Astrocyte of the cerebellum (primary cell): ENCODE data around the gene DCANP1.
A peak's percentile ranks its signal among the peaks of the same experiment; 100 is the strongest.

Experiments used
- DNase-seq: peaks from one replicate; pipeline ENCODE4 v3.0.0-alpha.2; 2011; ENCODE audit warnings: low read depth
- H3K4me3 ChIP-seq: 2 replicates; pipeline ENCODE4 v1.5.1; 2011; ENCODE audit warnings: mild to moderate bottlenecking, low read depth, low read length, moderate library complexity
- in situ Hi-C: cut with HindIII; loops from 2 replicates; pipeline ENCODE4 v1.10.0; 2017; ENCODE audit warnings: low sequenced_read_pairs
- TF ChIP-seq, protein P1 (sequence below): IDR thresholded peaks from 2 replicates; pipeline ENCODE4 v1.5.1; 2012; ENCODE audit warnings: low read length, low read depth, moderate library complexity, mild to moderate bottlenecking; ENCODE audit errors: missing control alignments

The DCANP1 gene

DNA sequence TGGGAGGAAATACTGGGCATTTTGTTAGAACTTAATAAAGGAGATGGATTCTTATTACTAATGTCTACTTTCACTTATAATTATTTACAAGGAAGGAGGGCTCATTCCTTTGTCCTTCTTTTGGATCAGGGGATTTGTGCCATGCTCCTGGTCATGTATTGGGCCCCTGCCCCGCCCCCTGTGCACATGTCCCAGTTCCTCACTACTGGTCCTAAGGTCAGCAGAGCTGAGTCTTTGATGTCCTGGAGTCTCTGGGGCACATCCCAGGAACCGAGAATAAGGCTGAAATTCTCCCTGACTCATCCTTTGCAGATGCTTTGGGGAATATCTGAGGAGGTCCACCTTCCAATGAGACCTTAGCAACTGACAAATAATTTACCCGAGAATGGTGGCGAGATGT is 24.6 kb upstream of the DCANP1 start:
- TF ChIP-seq, protein P1, sequence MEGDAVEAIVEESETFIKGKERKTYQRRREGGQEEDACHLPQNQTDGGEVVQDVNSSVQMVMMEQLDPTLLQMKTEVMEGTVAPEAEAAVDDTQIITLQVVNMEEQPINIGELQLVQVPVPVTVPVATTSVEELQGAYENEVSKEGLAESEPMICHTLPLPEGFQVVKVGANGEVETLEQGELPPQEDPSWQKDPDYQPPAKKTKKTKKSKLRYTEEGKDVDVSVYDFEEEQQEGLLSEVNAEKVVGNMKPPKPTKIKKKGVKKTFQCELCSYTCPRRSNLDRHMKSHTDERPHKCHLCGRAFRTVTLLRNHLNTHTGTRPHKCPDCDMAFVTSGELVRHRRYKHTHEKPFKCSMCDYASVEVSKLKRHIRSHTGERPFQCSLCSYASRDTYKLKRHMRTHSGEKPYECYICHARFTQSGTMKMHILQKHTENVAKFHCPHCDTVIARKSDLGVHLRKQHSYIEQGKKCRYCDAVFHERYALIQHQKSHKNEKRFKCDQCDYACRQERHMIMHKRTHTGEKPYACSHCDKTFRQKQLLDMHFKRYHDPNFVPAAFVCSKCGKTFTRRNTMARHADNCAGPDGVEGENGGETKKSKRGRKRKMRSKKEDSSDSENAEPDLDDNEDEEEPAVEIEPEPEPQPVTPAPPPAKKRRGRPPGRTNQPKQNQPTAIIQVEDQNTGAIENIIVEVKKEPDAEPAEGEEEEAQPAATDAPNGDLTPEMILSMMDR = no peak
- in situ Hi-C loops = loop anchor here (25.0 kb wide), 2 partner anchors 266 to 366 kb away; partner anchors contain the start of gene SLC25A48
- DNase-seq = no peak
- no peak overlapping the region for H3K4me3 ChIP-seq

DNA sequence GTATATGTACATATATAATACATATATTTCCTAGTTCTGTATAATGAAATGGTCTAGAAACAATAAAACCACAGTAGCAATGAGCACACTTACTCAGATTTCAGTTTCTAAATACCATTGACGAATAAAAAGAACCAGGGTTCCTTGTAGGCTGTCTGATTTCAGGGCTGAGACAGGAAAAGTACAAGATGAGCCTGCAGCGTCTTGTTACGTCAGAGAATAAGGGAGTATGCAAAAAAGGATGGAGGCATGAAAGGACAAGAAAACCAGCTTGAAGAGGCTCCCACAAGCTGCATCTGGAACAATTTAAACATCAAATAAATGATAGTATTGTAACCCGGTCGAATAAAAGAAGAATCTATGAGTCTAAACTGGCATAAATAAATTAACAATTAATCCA is 22.8 kb upstream of the DCANP1 start:
- TF ChIP-seq, protein P1 = no peak
- in situ Hi-C loops = loop anchor here (25.0 kb wide), 2 partner anchors 267 to 367 kb away; partner anchors contain the start of gene SLC25A48
- no peak overlapping the region for H3K4me3 ChIP-seq
- DNase-seq = no peak

DNA sequence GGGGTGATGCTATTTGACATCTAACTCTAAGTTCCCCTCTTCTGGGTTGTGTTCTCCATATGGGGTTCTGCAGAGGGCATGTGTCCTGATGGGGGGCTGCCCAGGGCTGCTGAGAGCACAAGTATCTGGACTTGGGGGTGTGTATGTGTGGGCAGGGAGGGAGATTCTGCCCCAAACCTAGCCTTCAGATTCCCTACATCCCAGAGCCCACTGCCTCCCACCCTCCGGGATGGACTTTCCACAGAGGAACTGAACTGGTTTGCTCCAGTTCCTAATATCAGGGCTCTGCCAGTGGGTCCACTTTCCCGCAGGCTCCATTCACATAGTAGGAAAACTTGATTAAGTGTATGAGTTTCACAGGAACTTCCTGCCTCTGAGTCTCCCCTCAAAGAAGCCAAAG is 21.4 kb upstream of the DCANP1 start:
- DNase-seq = no peak
- TF ChIP-seq, protein P1 = no peak
- in situ Hi-C loops = loop anchor here (25.0 kb wide), 2 partner anchors 269 to 369 kb away; partner anchors contain the start of gene SLC25A48
- H3K4me3 ChIP-seq = no peak overlapping the region

DNA sequence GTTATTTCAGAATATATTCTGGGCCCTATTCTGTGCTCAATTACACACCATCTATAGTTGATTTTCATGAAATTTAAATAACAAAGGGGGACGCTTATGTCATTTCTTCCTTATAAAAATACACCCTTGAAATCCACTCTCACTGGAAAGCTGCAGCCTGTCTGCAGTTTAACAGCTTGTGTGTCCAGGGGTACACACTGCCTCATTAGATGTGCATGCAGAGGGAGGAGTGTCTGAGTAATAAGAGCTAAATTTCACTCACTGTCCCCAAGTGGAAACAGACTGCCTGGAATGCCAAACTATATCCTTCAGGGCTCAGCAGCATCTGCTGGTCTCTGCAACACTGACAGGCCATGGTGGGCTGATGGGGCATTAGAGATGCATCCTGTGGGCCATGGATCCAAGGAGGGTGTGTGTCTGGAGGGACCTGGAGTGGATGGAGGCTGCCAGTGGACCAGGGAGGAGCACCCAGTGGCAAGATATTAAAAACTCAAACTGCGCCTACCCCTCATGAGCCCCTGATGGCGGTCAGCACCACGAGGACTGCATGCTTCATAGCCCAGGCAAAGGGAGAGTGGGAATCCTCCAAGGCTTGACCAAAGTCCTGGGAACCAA is 20.8 kb upstream of the DCANP1 start:
- no peak overlapping the region for H3K4me3 ChIP-seq
- no peak for DNase-seq
- in situ Hi-C loops = loop anchor here (25.0 kb wide), 2 partner anchors 269 to 369 kb away; partner anchors contain the start of gene SLC25A48
- TF ChIP-seq, protein P1 = no peak

DNA sequence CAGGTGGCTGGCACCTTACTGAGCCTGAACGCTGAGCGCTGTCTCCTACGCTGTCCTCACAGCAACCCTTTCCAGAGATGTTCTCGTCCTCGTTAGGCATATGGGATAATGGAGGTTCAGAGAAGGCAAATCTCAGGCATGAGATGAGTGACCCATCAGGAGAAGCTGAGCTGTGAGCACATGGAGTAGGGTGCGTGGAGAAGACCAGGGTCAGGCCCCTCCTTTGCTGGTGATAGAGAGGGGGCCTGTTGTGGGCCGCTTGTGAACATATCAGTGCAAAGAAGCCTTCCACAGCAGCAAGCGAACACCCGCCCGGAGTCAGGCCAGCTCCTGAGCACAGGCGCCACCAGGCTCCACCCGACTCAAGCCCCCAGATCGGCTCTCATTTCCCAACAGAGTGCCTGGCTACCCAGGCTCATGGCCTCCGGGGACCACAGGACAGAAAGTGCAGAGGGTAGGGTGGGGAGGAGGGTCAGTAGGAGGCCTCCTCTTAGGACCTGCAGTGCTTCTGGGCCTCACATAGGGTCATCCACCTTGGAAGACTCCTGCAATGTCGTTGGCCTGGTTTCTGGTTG is 20.0 kb upstream of the DCANP1 start:
- in situ Hi-C loops = loop anchor here (25.0 kb wide), 2 partner anchors 270 to 370 kb away; partner anchors contain the start of gene SLC25A48
- no peak overlapping the region for H3K4me3 ChIP-seq
- no peak for DNase-seq
- TF ChIP-seq, protein P1 = no peak

DNA sequence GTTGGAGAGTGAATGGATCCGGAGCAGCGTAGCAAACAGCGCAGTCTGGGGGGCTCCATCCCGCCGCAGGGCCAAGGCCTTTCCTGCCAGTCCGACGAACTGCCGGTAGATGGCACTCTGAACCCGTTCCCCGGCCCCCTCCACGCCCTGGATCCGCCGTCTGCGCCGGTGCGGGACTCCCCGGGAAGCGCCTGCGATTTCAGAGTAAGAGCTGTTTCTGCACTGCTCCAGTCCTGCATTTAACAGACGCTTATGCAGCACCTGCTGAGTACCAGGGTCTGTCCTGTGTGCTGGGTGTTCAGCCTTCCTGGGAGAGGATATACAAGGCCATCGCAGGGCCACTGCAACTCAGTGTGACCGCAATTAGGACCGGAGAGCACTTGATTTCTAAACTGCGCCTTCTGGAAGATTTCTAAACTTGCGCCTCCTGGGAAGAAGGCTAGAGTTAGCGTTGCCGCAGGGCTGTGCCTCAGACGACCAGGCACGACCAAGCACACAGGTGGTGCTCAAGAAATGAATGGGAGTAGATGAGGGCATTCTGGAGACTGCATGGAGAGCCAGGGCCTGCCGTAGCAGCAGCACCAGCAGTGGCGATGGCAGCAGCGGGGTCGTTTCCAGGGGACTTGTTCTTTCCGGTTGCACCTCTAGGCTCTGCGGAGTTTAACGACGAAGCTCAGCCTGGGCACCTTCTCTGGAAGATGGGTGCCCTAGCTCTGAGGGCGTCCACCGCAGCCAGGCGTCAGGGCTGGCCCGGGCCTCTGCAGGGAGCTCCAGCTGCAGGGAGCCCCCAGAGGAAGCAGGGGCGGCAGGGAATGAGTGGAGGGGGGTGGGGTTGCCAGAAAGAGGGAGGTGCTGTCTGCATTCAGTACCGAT is 19.3 kb upstream of the DCANP1 start:
- in situ Hi-C loops = loop anchor here (25.0 kb wide), 2 partner anchors 271 to 371 kb away; partner anchors contain the start of gene SLC25A48
- no peak overlapping the region for H3K4me3 ChIP-seq
- DNase-seq = peak; percentile 33
- TF ChIP-seq, protein P1 = peak; percentile 92
